Tibial artery (tissue), 4 donors: ENCODE data around the gene GIN1.

Experiments used
- DNase-seq, 2 donors: peaks; one replicate each; pipeline ENCODE4 v3.0.0-alpha.2; 2019
- H3K27ac ChIP-seq, 2 donors: fragments of 200-600 bp; sonication (generic) in 1 of 2; 1 replicate in 1 of 2; 2 replicates in 1 of 2; pipeline ENCODE4 v1.5.1; 2018 to 2019; ENCODE audit warnings: mild to moderate bottlenecking in 1 of 2
- H3K27me3 ChIP-seq, 2 donors: fragments of 200-600 bp; sonication (generic) in 1 of 2; one replicate each; pipeline versions ENCODE4 v1.5.1 to v1.6.0; 2016 to 2019
- H3K36me3 ChIP-seq, 3 donors: fragments of 200-600 bp; sonication (generic) in 2 of 3; one replicate each; pipeline ENCODE4 v1.5.1; 2016 to 2019; ENCODE audit warnings: mild to moderate bottlenecking in 2 of 3
- H3K4me1 ChIP-seq, 4 donors: fragments of 200-600 bp; sonication (generic) in 2 of 4; 1 replicate in 3 of 4; 2 replicates in 1 of 4; pipeline ENCODE4 v1.5.1; 2016 to 2019
- H3K4me3 ChIP-seq, 2 donors: fragments of 200-600 bp; sonication (generic) in 1 of 2; 1 replicate in 1 of 2; 2 replicates in 1 of 2; pipeline ENCODE4 v1.5.1; 2018 to 2019; ENCODE audit warnings: mild to moderate bottlenecking in 2 of 2
- H3K9me3 ChIP-seq, 3 donors: fragments of 200-600 bp; sonication (generic) in 1 of 3; one replicate each; pipeline ENCODE4 v1.5.1; 2016 to 2019
- intact Hi-C: fragments of 100-400 bp; cut with DNase I; formaldehyde crosslinking; loops from one replicate; pipeline ENCODE4 v1.15.0; 2023; ENCODE audit warnings: low total_unique reads
- TF ChIP-seq, protein P1 (sequence below), 2 experiments: fragments of 200-600 bp in 1 of 2; fragments of 450-650 bp in 1 of 2; IDR thresholded peaks; one replicate each; pipeline ENCODE4 v1.5.1; 2017 to 2019; ENCODE audit warnings: antibody characterized with exemption in 2 of 2, mild to moderate bottlenecking in 1 of 2, moderate library complexity in 1 of 2

The GIN1 gene

DNA sequence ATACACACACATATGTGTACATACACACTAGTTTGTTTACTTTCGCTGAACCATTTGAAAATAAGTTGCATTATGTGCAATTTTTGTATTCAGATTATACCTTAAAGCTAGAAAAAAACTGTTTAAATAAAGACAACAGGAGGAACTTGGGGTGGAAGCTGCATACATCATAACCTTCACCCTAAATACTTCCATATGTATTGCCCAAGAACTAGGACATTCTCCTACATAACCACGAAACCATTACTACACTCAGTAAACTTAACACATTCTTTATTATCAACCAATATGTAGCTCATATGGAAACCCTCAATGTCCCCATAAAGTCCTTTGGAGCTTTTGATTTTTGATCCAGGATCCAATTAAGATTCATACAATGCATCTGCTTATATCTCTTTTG is 83.3 kb downstream of the GIN1 start:
- Histone ChIP-seq H3K4me3 (no peak overlapping the region), H3K4me1 (peaks cover 0 to 3% (median 1%) of the 10 kb centered on the region in 4 donors), H3K27ac (no peak overlapping the region), H3K27me3 (no peaks in the 10 kb centered on the region), H3K36me3 (peaks cover 10 to 11% (median 11%) of the 10 kb centered on the region in 3 donors), H3K9me3 (no peaks in the 10 kb centered on the region)
- TF ChIP-seq, protein P1, sequence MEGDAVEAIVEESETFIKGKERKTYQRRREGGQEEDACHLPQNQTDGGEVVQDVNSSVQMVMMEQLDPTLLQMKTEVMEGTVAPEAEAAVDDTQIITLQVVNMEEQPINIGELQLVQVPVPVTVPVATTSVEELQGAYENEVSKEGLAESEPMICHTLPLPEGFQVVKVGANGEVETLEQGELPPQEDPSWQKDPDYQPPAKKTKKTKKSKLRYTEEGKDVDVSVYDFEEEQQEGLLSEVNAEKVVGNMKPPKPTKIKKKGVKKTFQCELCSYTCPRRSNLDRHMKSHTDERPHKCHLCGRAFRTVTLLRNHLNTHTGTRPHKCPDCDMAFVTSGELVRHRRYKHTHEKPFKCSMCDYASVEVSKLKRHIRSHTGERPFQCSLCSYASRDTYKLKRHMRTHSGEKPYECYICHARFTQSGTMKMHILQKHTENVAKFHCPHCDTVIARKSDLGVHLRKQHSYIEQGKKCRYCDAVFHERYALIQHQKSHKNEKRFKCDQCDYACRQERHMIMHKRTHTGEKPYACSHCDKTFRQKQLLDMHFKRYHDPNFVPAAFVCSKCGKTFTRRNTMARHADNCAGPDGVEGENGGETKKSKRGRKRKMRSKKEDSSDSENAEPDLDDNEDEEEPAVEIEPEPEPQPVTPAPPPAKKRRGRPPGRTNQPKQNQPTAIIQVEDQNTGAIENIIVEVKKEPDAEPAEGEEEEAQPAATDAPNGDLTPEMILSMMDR (IDR thresholded peaks at IDR 0.05) = no peak
- intact Hi-C loops = loop anchor here (5.0 kb wide), 1 partner anchor 254 kb away; no protein-coding TSS in a partner anchor
- no peak for DNase-seq
